Natural killer cell (primary cell): Measurements from ENCODE around the gene INPP4B. TPM values are rescaled to one million over a fixed set of nuclear protein-coding genes. Genes with fewer than 3 reads are reported as not detected.

ENCODE experiments used
- ATAC-seq, 3 donors: fragments of 150-1000 bp in 2 of 3; fragments of 200-7000 bp in 1 of 3; cut with Tn5 transposase; 1 replicate in 1 of 3; 2 replicates in 2 of 3; pipeline ENCODE4 v1.10.0; 2021; ENCODE audit warnings: mild to moderate bottlenecking in 2 of 3, moderate library complexity in 2 of 3
- DNase-seq, 2 donors: peaks; one replicate each; pipeline versions ENCODE4 v3.0.0 to v3.0.0-alpha.2; 2013 to 2021; ENCODE audit warnings: mixed read lengths in 1 of 2
- H3K27ac ChIP-seq: one replicate; pipeline ENCODE4 v1.5.1; 2013; ENCODE audit warnings: mild to moderate bottlenecking, low read length
- H3K27me3 ChIP-seq: one replicate; pipeline ENCODE4 v1.6.1; 2013; ENCODE audit warnings: low read length; ENCODE audit not compliant: control insufficient read depth, insufficient read depth
- H3K36me3 ChIP-seq: one replicate; pipeline ENCODE4 v1.6.1; 2013; ENCODE audit warnings: low read length; ENCODE audit not compliant: control insufficient read depth, insufficient read depth
- H3K4me1 ChIP-seq: one replicate; pipeline ENCODE4 v1.6.1; 2013; ENCODE audit warnings: low read length; ENCODE audit not compliant: control insufficient read depth, insufficient read depth
- H3K4me3 ChIP-seq: one replicate; pipeline ENCODE4 v1.5.1; 2013; ENCODE audit warnings: low read length
- H3K9me3 ChIP-seq: one replicate; pipeline ENCODE4 v1.6.1; 2013; ENCODE audit warnings: low read length; ENCODE audit not compliant: control insufficient read depth, insufficient read depth
- H3K27ac Mint-ChIP-seq, 2 donors: one replicate each; pipeline ENCODE4 v1.8.0; 2022; ENCODE audit warnings: mild to moderate bottlenecking in 2 of 2, mixed read lengths in 2 of 2, moderate library complexity in 1 of 2
- H3K27me3 Mint-ChIP-seq, 2 donors: one replicate each; pipeline ENCODE4 v1.8.0; 2022; ENCODE audit warnings: low read depth in 2 of 2, mixed read lengths in 2 of 2
- H3K36me3 Mint-ChIP-seq: one replicate; pipeline ENCODE4 v1.8.0; 2022; ENCODE audit warnings: mixed read lengths
- H3K4me1 Mint-ChIP-seq, 2 donors: one replicate each; pipeline ENCODE4 v1.8.0; 2022; ENCODE audit warnings: mixed read lengths in 2 of 2
- H3K4me3 Mint-ChIP-seq: one replicate; pipeline ENCODE4 v1.8.0; 2022; ENCODE audit warnings: mild to moderate bottlenecking, moderate library complexity, mixed read lengths
- H3K9me3 Mint-ChIP-seq, 2 donors: one replicate each; pipeline ENCODE4 v1.8.0; 2022; ENCODE audit warnings: mixed read lengths in 2 of 2
- CTCF ChIP-seq: fragments of 200-600 bp; IDR thresholded peaks from one replicate; pipeline ENCODE4 v1.8.0; 2022; ENCODE audit warnings: antibody characterized with exemption
- WGBS: methylation state at CpG from one replicate; pipeline ENCODE4 v1.1.7; 2013; ENCODE audit warnings: missing lambda C conversion rate; ENCODE audit not compliant: insufficient coverage; 5-methylcytosine and 5-hydroxymethylcytosine counted together
- intact Hi-C: fragments of 100-400 bp; cut with micrococcal nuclease; formaldehyde crosslinking; loops from one replicate; pipeline ENCODE4 v1.14.2; 2022
- total RNA-seq, 4 donors: library from RNA; stranded (reverse); fragments of 120-200 nt in 1 of 4; gene quantifications; one replicate each; pipeline versions ENCODE4 v1.2.3 to v1.2.4, GENCODE V29; 2013 to 2022

INPP4B gene
- total RNA-seq, 3 donors from 2014 or later (not counting 1 experiment from before 2014, with no cell fraction given): 2.4 to 6.2 (median 4.5) TPM

- H3K27ac Mint-ChIP-seq: no peak overlapping the region
- Histone ChIP-seq H3K4me3 (no peak overlapping the region), H3K9me3 (peaks cover 4% of the 10 kb centered on the region), H3K4me1 (no peaks in the 10 kb centered on the region), H3K36me3 (no peaks in the 10 kb centered on the region), H3K27ac (no peak overlapping the region), H3K27me3 (no peaks in the 10 kb centered on the region)
- ATAC-seq (no peak), DNase-seq (no peak)
- no peak overlapping the region for H3K4me3 Mint-ChIP-seq
- H3K4me1 Mint-ChIP-seq: no peaks in the 10 kb centered on the region
- H3K36me3 Mint-ChIP-seq: peaks cover 14% of the 10 kb centered on the region
- peaks cover 9 to 14% of the 10 kb centered on the region in 2 donors for H3K9me3 Mint-ChIP-seq
- no peaks in the 10 kb centered on the region for H3K27me3 Mint-ChIP-seq
- 100% methylated on average over 1 of the region's 2 CpGs for WGBS
- TF ChIP-seq CTCF: no peak
- intact Hi-C loops: no loop called here
Measured at GRCh38 chr4:142065086-142065647, 780.9 kb downstream of the INPP4B start.

GRCh38 chr4:142064181-142064580, 781.9 kb downstream of the INPP4B start:
- H3K4me3 ChIP-seq: no peak overlapping the region
- 60% methylated on average over 1 of the region's 1 CpG for WGBS
- H3K36me3 Mint-ChIP-seq: peaks cover 14% of the 10 kb centered on the region
- TF ChIP-seq CTCF: no peak
- no peaks in the 10 kb centered on the region for H3K36me3 ChIP-seq
- H3K4me1 Mint-ChIP-seq: no peaks in the 10 kb centered on the region
- H3K27me3 ChIP-seq: no peaks in the 10 kb centered on the region
- no peaks in the 10 kb centered on the region for H3K27me3 Mint-ChIP-seq
- ATAC-seq (no peak), DNase-seq (no peak)
- no peak overlapping the region for H3K4me3 Mint-ChIP-seq
- H3K27ac ChIP-seq: no peak overlapping the region
- H3K27ac Mint-ChIP-seq: no peak overlapping the region
- no peaks in the 10 kb centered on the region for H3K4me1 ChIP-seq
- peaks cover 9 to 11% of the 10 kb centered on the region in 2 donors for H3K9me3 Mint-ChIP-seq
- intact Hi-C loops: no loop called here
- peaks cover 4% of the 10 kb centered on the region for H3K9me3 ChIP-seq

GRCh38 chr4:142045996-142046395, 800.1 kb downstream of the INPP4B start:
- intact Hi-C loops: no loop called here
- ATAC-seq (no peak), DNase-seq (no peak)
- Mint-ChIP-seq H3K4me1 (no peaks in the 10 kb centered on the region), H3K27ac (no peak overlapping the region), H3K36me3 (no peaks in the 10 kb centered on the region), H3K27me3 (no peaks in the 10 kb centered on the region), H3K9me3 (peaks cover 7 to 11% of the 10 kb centered on the region in 2 donors), H3K4me3 (no peak overlapping the region)
- WGBS: 100% methylated on average over 2 of the region's 2 CpGs
- no peaks in the 10 kb centered on the region for H3K27me3 ChIP-seq
- no peaks in the 10 kb centered on the region for H3K4me1 ChIP-seq
- no peak overlapping the region for H3K4me3 ChIP-seq
- no peaks in the 10 kb centered on the region for H3K9me3 ChIP-seq
- no peaks in the 10 kb centered on the region for H3K36me3 ChIP-seq
- TF ChIP-seq CTCF: no peak
- no peak overlapping the region for H3K27ac ChIP-seq

GRCh38 chr4:142044271-142044670, 801.8 kb downstream of the INPP4B start:
- 92% methylated on average over 2 of the region's 3 CpGs for whole genome bisulfite sequencing
- Mint-ChIP-seq H3K27ac (no peak overlapping the region), H3K4me3 (no peak overlapping the region), H3K36me3 (no peaks in the 10 kb centered on the region), H3K4me1 (no peaks in the 10 kb centered on the region), H3K27me3 (no peaks in the 10 kb centered on the region), H3K9me3 (peaks cover 5 to 11% of the 10 kb centered on the region in 2 donors)
- Histone ChIP-seq H3K36me3 (no peaks in the 10 kb centered on the region), H3K4me3 (no peak overlapping the region), H3K27me3 (no peaks in the 10 kb centered on the region), H3K4me1 (no peaks in the 10 kb centered on the region), H3K27ac (no peak overlapping the region), H3K9me3 (no peaks in the 10 kb centered on the region)
- TF ChIP-seq CTCF: no peak
- DNase-seq (no peak), ATAC-seq (no peak)
- intact Hi-C loops: no loop called here
